Fibroblast of lung (primary cell): Measurements from ENCODE around the gene SMIM13. TPM values are rescaled to one million over a fixed set of nuclear protein-coding genes. Genes with fewer than 3 reads are reported as not detected.
"Not testable (repeated sequence)": the region's sequence is repeated elsewhere in the genome, so short reads cannot be mapped to it uniquely, and the experiment has no call there.

ENCODE experiments used
- DNase-seq, 2 donors: peaks; one replicate each; pipeline versions ENCODE4 v3.0.0 to v3.0.0-alpha.2; 2010; ENCODE audit warnings: low read depth in 2 of 2
- H2AFZ ChIP-seq: 2 replicates; pipeline ENCODE4 v1.5.1; 2012; ENCODE audit warnings: low read length, control low read depth, inconsistent platforms
- H3K27ac ChIP-seq: 2 replicates; pipeline ENCODE4 v1.5.1; 2011; ENCODE audit warnings: low read length, control low read depth; ENCODE audit not compliant: insufficient read depth
- H3K27me3 ChIP-seq: 2 replicates; pipeline ENCODE4 v1.5.1; 2011; ENCODE audit warnings: mild to moderate bottlenecking, low read length; ENCODE audit not compliant: control insufficient read depth, insufficient read depth
- H3K36me3 ChIP-seq: 2 replicates; pipeline ENCODE4 v1.5.1; 2011; ENCODE audit warnings: low read length; ENCODE audit not compliant: control insufficient read depth, insufficient read depth
- H3K4me1 ChIP-seq: 2 replicates; pipeline ENCODE4 v1.5.1; 2011; ENCODE audit warnings: low read length; ENCODE audit not compliant: control insufficient read depth, insufficient read depth; ENCODE audit errors: extremely low read depth
- H3K4me2 ChIP-seq: 2 replicates; pipeline ENCODE4 v1.5.1; 2011; ENCODE audit warnings: low read length, control low read depth; ENCODE audit not compliant: insufficient read depth; ENCODE audit errors: extremely low read depth
- H3K4me3 ChIP-seq, 4 experiments: fragments of 200-600 bp in 1 of 4; sonication (generic) in 1 of 4; replicated peaks in 1 of 4; 2 replicates each; pipeline ENCODE4 v1.5.1; 2011 to 2016; ENCODE audit warnings: low read length in 4 of 4, low read depth in 3 of 4, mild to moderate bottlenecking in 3 of 4, control low read depth in 2 of 4, inconsistent platforms in 1 of 4, mixed read lengths in 1 of 4; ENCODE audit not compliant: insufficient read depth in 1 of 4; ENCODE audit errors: control extremely low read depth in 1 of 4
- H3K79me2 ChIP-seq: 2 replicates; pipeline ENCODE4 v1.5.1; 2012; ENCODE audit warnings: mild to moderate bottlenecking, low read length, inconsistent platforms; ENCODE audit not compliant: control insufficient read depth, insufficient read depth
- H3K9ac ChIP-seq: 2 replicates; pipeline ENCODE4 v1.5.1; 2011; ENCODE audit warnings: mild to moderate bottlenecking, low read length, control low read depth; ENCODE audit not compliant: insufficient read depth
- H3K9me3 ChIP-seq: 2 replicates; pipeline ENCODE4 v1.5.1; 2012; ENCODE audit warnings: low read depth, low read length; ENCODE audit not compliant: control insufficient read depth, insufficient read depth
- H4K20me1 ChIP-seq: 2 replicates; pipeline ENCODE4 v1.5.1; 2011; ENCODE audit warnings: low read length; ENCODE audit not compliant: control insufficient read depth, insufficient read depth; ENCODE audit errors: extremely low read depth
- CTCF ChIP-seq, 2 donors: IDR thresholded peaks in 1 of 2; conservative IDR thresholded peaks in 1 of 2; 1 replicate in 1 of 2; 2 replicates in 1 of 2; pipeline ENCODE4 v1.5.1; 2011 to 2012; ENCODE audit warnings: low read length in 2 of 2, control low read depth in 1 of 2, inconsistent platforms in 1 of 2, low read depth in 1 of 2, mild to moderate bottlenecking in 1 of 2
- EZH2 ChIP-seq: IDR thresholded peaks from 2 replicates; pipeline ENCODE4 v1.5.1; 2012; ENCODE audit warnings: low read length, control low read depth, mild to moderate bottlenecking; ENCODE audit errors: missing control alignments
- polyA plus RNA-seq, 2 donors: library from polyadenylated mRNA; depleted of rRNA in 1 of 2; stranded (reverse) in 1 of 2; unstranded in 1 of 2; fragments of >200 nt; gene quantifications; 2 replicates each; pipeline ENCODE4 v1.2.1, GENCODE V29; 2011 to 2012; ENCODE audit warnings: missing spikeins in 1 of 2
- total RNA-seq: library from RNA; depleted of rRNA; stranded (reverse); fragments of >200 nt; gene quantifications from 2 replicates; pipeline ENCODE4 v1.2.1, GENCODE V29; 2014

Gene SMIM13
- total and polyA plus RNA-seq, 2 donors (not counting 1 experiment from before 2014, with no cell fraction given) = 6.9 to 7.4 TPM

DNA sequence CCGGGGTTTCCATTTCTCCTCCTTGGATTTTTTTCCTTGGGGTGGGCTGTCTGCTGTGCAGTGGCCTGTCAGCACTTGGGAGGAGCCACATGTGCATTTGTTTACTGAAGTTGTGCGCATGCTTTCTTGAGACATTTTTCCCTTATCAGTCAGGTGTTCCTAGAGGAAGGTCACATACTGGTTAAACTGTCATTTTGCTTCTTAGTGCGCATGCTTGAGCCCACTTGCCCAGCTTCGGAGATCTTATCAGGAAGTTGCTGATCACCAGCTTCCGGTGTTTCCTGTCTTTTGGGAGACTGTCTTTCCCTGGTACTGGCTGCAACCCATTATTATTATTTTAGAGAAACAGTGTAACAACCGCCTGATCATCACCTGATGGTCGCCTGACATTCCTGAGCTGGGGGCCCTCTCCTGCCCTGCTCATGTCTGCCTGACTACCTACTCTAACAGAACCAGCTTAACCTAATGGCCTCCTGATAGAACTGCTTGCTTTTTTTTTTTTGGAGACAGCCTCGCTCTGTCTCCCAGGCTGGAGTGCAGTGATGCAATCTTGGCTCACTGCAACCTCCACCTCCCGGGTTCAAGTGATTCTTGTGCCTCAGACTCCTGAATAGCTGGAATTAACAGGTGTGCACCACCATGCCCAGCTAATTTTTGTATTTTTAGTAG lies 18.3 kb downstream of the SMIM13 start:
- H3K79me2 ChIP-seq = peaks cover 29% of the 10 kb centered on the region
- no peaks in the 10 kb centered on the region for H3K27me3 ChIP-seq
- H2AFZ ChIP-seq = no peak overlapping the region
- no peaks in the 10 kb centered on the region for H3K4me1 ChIP-seq
- H3K4me3 ChIP-seq = no peak overlapping the region
- TF ChIP-seq CTCF (conservative IDR thresholded peaks at IDR 0.05 in 1 of 2, IDR thresholded peaks at IDR 0.05 in 1 of 2; ENCODE audit: low read depth in 1 of 2, low read length in 2 of 2) = no peak
- no peak for TF ChIP-seq EZH2
- no peaks in the 10 kb centered on the region for H4K20me1 ChIP-seq
- no peak overlapping the region for H3K27ac ChIP-seq
- H3K36me3 ChIP-seq = no peaks in the 10 kb centered on the region
- H3K4me2 ChIP-seq = no peak overlapping the region
- H3K9me3 ChIP-seq = no peaks in the 10 kb centered on the region
- H3K9ac ChIP-seq = no peak overlapping the region
- no peak for DNase-seq

GRCh38 chr6:11113038-11113437 lies 19.4 kb downstream of the SMIM13 start:
- no peaks in the 10 kb centered on the region for H3K27me3 ChIP-seq
- H3K4me3 ChIP-seq = no peak overlapping the region
- H3K4me1 ChIP-seq = no peaks in the 10 kb centered on the region
- no peaks in the 10 kb centered on the region for H3K9me3 ChIP-seq
- no peak overlapping the region for H3K9ac ChIP-seq
- no peak for TF ChIP-seq EZH2
- no peak for TF ChIP-seq CTCF (conservative IDR thresholded peaks at IDR 0.05 in 1 of 2, IDR thresholded peaks at IDR 0.05 in 1 of 2; ENCODE audit: low read depth in 1 of 2, low read length in 2 of 2)
- peaks cover 22% of the 10 kb centered on the region for H3K79me2 ChIP-seq
- no peaks in the 10 kb centered on the region for H4K20me1 ChIP-seq
- no peak overlapping the region for H2AFZ ChIP-seq
- H3K4me2 ChIP-seq = no peak overlapping the region
- H3K36me3 ChIP-seq = no peaks in the 10 kb centered on the region
- no peak overlapping the region for H3K27ac ChIP-seq
- DNase-seq = peak in 1 of 2 donors; percentile 18

DNA sequence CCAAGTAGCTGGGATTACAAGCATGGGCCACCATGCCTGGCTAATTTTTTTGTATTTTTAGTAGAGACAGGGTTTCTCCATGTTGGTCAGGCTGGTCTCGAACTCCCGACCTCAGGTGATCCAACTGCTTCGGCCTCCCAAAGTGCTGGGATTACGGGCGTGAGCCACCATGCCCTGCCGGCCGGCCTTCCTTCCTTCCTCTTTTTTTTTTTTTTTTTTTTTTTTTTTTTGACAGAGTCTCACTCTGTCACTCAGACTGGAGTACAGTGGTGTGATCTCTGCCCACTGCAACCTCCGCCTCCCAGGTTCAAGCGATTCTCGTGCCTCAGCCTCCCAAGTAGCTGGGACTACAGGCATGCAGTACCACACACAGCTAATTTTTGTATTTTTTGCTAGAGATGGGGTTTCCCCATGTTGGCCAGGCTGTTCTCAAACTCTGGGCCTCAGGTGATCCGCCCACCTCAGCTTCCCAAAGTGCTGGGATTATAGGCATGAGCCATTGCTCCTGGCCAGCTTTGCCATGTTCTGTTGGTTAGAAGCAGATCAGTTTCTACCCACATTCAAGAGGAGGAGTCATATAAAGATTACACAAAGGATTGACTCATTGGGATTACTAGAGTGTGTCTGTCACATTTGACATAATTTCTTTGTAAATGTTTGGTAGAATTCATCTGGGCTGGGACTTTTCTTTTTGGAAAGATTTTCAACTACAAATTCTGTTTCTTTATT lies 22.3 kb downstream of the SMIM13 start:
- not testable (repeated sequence) for H3K9me3 ChIP-seq, H2AFZ ChIP-seq, H3K4me2 ChIP-seq, H3K4me3 ChIP-seq, H4K20me1 ChIP-seq, H3K36me3 ChIP-seq, H3K9ac ChIP-seq, H3K27ac ChIP-seq, H3K4me1 ChIP-seq, H3K27me3 ChIP-seq
- peaks cover 22% of the 10 kb centered on the region for H3K79me2 ChIP-seq
- peak; percentile 50 to 51 for DNase-seq
